Dendritic cell treated with granulocyte-macrophage colony-stimulating factor and Interleukin-4, amounts not matched to agents 40 ng/mL and 50 ng/mL, for 4 days (primary cell): ENCODE data around the gene MLC1.

Experiments
- H3K27ac Mint-ChIP-seq: one replicate; pipeline ENCODE4 v1.8.0; 2022; ENCODE audit warnings: mild to moderate bottlenecking, mixed read lengths
- H3K27me3 Mint-ChIP-seq: one replicate; pipeline ENCODE4 v1.8.0; 2022; ENCODE audit warnings: mild to moderate bottlenecking, mixed read lengths
- H3K36me3 Mint-ChIP-seq: one replicate; pipeline ENCODE4 v1.8.0; 2022; ENCODE audit warnings: low read depth, mixed read lengths
- H3K4me1 Mint-ChIP-seq: one replicate; pipeline ENCODE4 v1.8.0; 2022; ENCODE audit warnings: low read depth, mixed read lengths
- H3K4me3 Mint-ChIP-seq: one replicate; pipeline ENCODE4 v1.8.0; 2022; ENCODE audit warnings: mild to moderate bottlenecking, moderate library complexity, mixed read lengths
- H3K9me3 Mint-ChIP-seq: one replicate; pipeline ENCODE4 v1.8.0; 2022; ENCODE audit warnings: mixed read lengths
- intact Hi-C: fragments of 100-400 bp; cut with micrococcal nuclease; formaldehyde crosslinking; loops from one replicate; pipeline ENCODE4 v1.15.0; 2022

Gene MLC1

GRCh38 chr22:50114221-50115021 is 29.2 kb upstream of the MLC1 start:
- Mint-ChIP-seq H3K4me1 (peaks cover 25% of the 10 kb centered on the region), H3K9me3 (no peaks in the 10 kb centered on the region), H3K4me3 (no peak overlapping the region), H3K36me3 (no peaks in the 10 kb centered on the region), H3K27ac (no peak overlapping the region), H3K27me3 (peaks cover 14% of the 10 kb centered on the region)
- intact Hi-C loops = no loop called here

DNA sequence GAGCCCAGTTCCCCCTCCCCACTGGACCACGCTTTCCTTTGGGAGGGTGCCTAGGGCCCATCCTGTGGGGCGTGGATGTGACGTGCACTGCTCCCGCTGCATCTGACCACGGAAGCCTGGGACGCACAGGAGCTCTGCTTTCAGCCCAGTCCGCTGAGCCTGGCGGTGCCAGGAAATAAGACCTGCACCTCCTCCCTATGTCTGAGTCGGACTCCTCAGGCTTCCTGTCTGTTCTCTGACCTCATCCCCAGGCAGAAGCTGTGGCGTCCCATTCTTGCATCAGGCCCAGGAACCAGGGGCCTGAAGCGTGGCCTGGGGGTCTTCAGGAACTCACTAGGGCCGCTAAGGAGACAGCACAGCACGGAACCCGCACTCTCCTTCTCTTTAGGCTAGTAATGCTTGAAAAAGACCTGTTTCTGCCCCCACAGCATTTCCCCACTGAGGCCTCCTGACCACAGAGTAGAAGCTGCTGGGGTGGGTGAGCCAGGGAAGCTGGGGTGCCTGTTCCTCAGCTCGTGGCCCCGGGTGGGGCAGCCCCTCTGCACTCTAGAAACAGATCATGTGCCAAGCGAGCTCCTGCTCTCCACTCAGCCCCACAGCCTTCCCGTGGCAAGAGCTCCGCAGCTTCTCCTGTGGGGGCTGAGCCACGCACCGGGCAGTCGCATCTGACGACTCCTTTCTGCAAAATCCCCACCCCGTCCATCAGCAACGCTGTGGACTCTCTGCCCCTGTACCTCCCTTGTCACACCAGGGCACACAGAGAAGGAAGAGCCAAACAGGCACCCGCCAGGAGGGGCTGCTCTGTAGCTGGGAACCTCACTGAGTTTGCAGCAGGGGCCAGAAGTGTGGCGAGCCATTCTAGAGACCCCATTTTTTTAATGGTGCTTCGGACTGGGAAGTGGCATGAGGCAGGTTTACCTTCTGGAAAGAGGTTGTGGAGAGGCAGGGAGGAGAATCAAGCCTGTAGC is 27.2 kb upstream of the MLC1 start:
- Mint-ChIP-seq H3K4me3 (no peak overlapping the region), H3K36me3 (no peaks in the 10 kb centered on the region)
- intact Hi-C loops = no loop called here

GRCh38 chr22:50111056-50111455 is 25.8 kb upstream of the MLC1 start:
- H3K4me3 Mint-ChIP-seq = no peak overlapping the region
- H3K4me1 Mint-ChIP-seq = peaks cover 27% of the 10 kb centered on the region
- no peaks in the 10 kb centered on the region for H3K36me3 Mint-ChIP-seq
- no peaks in the 10 kb centered on the region for H3K9me3 Mint-ChIP-seq
- peaks cover 13% of the 10 kb centered on the region for H3K27me3 Mint-ChIP-seq
- no peak overlapping the region for H3K27ac Mint-ChIP-seq
- intact Hi-C loops = no loop called here

More for the DNA sequence above, 27.2 kb upstream of the MLC1 start:
- H3K9me3 Mint-ChIP-seq = no peaks in the 10 kb centered on the region
- no peak overlapping the region for H3K27ac Mint-ChIP-seq
- H3K27me3 Mint-ChIP-seq = peaks cover 13% of the 10 kb centered on the region
- peaks cover 25% of the 10 kb centered on the region for H3K4me1 Mint-ChIP-seq

GRCh38 chr22:50107529-50107928 is 22.3 kb upstream of the MLC1 start:
- Mint-ChIP-seq H3K9me3 (no peaks in the 10 kb centered on the region), H3K4me1 (peaks cover 34% of the 10 kb centered on the region), H3K27me3 (peaks cover 10% of the 10 kb centered on the region), H3K36me3 (no peaks in the 10 kb centered on the region), H3K4me3 (no peak overlapping the region), H3K27ac (no peak overlapping the region)
- intact Hi-C loops = no loop called here

DNA sequence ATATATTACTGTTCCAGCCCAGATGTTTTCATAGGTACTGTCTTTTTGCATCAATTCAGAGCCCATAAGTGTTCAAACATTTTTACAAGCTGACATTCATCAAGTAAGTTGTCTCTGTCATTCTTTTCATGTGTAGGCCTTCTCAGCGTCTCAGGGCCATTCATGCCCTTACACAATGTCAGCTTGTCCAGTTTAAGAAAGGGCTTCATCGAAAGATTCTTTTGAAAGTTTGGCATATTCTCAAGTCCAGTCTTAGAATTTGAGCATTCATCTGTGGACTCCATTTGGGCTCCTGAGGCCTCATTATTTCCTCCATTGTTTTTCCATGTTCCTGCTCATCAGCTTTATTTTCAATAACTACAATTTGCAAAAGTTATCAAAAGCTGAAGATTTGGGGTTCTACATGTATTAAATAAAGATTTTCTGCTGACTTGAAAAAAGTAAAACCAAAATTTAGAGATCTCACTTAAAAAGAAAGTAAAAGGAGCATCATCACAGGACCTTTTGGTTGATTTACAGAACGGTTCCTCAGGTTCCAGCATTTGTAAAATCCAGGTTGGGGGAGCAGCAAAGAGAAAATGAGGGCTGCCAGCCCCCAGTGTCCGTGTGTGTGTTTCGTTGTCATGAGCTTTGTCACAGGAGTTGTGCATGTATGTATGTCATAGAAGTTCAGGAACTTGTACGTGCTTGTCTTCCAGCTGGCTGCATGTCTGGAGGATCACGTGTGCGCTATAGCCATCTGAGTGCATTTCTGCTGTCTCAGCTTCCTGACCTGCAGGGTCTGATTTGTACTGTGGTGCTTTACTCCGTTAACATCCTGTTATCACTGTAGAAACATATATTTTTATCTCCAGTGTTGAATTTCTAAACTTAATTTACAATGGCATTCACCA is 20.2 kb upstream of the MLC1 start:
- Mint-ChIP-seq H3K27ac (no peak overlapping the region), H3K27me3 (peaks cover 2% of the 10 kb centered on the region), H3K9me3 (no peaks in the 10 kb centered on the region), H3K4me3 (peak overlapping the region; percentile 30), H3K36me3 (no peaks in the 10 kb centered on the region), H3K4me1 (peaks cover 15% of the 10 kb centered on the region)
- intact Hi-C loops = no loop called here

DNA sequence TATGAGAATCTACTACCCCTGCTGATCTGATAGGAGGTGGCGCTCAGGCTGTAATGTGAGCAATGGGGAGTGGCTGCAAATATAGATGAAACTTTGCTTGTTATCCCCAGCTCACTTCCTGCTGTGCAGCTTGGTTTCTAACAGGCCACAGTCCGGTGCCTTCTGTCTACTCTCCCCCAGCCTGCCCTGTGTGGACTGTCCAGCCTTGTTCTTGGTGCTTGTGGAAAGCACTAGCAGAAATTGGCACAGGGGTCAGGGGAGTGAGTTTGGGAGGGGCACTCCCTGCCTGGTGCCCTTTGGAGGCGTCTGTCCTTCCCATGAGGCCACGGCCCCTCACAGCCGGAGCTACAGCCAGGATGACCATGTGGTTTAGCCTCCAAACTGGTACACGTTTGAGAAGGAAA is 18.9 kb upstream of the MLC1 start:
- H3K9me3 Mint-ChIP-seq = no peaks in the 10 kb centered on the region
- peak overlapping the region; percentile 17 for H3K27ac Mint-ChIP-seq
- peaks cover 2% of the 10 kb centered on the region for H3K27me3 Mint-ChIP-seq
- peaks cover 15% of the 10 kb centered on the region for H3K4me1 Mint-ChIP-seq
- H3K4me3 Mint-ChIP-seq = no peak overlapping the region
- intact Hi-C loops = no loop called here
- H3K36me3 Mint-ChIP-seq = no peaks in the 10 kb centered on the region

DNA sequence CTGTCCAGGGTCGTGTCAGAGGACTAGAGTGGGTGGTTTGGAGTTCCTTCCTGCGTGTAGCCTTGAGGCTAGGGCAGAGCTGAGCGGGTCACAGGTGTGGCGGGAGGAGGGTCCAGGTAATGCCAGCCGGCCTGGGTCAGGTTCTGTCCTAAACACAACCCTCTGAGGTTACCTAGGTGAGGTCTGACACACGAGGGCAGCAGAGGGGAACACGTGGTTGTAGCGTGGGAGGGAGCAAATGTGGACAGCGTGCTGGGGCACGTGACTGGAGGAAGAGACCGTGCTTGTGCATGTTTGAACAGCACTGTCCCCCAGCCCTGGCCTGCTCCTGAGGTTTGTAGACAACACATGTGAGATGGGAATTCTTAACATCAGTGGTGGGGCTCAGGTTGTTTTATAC is 17.7 kb upstream of the MLC1 start:
- intact Hi-C loops = no loop called here
- Mint-ChIP-seq H3K27ac (no peak overlapping the region), H3K4me3 (no peak overlapping the region), H3K4me1 (peaks cover 15% of the 10 kb centered on the region), H3K27me3 (peaks cover 2% of the 10 kb centered on the region), H3K9me3 (no peaks in the 10 kb centered on the region), H3K36me3 (no peaks in the 10 kb centered on the region)

GRCh38 chr22:50101870-50102565 is 16.8 kb upstream of the MLC1 start:
- H3K27me3 Mint-ChIP-seq = peaks cover 2% of the 10 kb centered on the region
- no peak overlapping the region for H3K27ac Mint-ChIP-seq
- H3K4me1 Mint-ChIP-seq = peaks cover 15% of the 10 kb centered on the region
- no peaks in the 10 kb centered on the region for H3K36me3 Mint-ChIP-seq
- intact Hi-C loops = no loop called here
- H3K9me3 Mint-ChIP-seq = no peaks in the 10 kb centered on the region
- H3K4me3 Mint-ChIP-seq = no peak overlapping the region

DNA sequence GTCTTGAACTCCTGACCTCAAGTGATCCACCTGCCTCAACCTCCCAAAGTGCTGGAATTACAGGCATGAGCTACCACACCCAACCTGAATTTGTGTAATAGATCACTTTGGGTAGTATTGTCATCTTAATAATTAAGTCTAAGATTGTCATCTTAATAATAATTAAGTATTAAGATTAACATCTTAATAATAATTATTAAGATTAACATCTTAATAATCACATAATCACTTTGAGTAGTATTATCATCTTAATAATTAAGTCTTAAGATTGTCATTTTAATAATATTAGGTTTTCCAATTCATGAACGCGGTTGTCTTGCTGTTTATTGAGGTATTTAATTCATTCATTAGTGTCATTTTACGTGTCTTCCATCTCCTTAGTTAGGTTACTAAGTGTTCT is 12.8 kb upstream of the MLC1 start:
- H3K4me3 Mint-ChIP-seq = no peak overlapping the region
- no peak overlapping the region for H3K27ac Mint-ChIP-seq
- H3K27me3 Mint-ChIP-seq = peaks cover 2% of the 10 kb centered on the region
- no peaks in the 10 kb centered on the region for H3K36me3 Mint-ChIP-seq
- peaks cover 4% of the 10 kb centered on the region for H3K4me1 Mint-ChIP-seq
- no peaks in the 10 kb centered on the region for H3K9me3 Mint-ChIP-seq
- intact Hi-C loops = no loop called here

DNA sequence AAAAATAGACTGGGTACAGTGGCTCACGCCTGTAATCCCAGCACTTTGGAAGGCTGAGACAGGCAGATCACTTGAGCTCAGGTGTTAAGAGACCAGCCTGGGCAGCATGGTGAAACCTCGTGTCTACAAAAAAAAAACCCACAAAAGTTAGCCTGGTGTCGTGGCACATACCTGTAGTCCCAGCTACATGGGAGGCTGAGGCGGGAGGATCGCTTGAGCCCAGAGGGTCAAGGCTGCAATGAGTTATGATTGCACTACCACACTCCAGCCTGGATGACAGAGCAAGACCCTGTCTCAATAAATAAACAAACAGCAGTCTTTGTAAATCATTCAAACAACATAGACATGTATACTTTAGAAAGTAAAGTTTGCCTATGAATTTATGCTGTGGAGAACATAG is 7.1 kb upstream of the MLC1 start:
- Mint-ChIP-seq H3K4me1 (peaks cover 5% of the 10 kb centered on the region), H3K36me3 (peaks cover 5% of the 10 kb centered on the region), H3K27ac (no peak overlapping the region), H3K9me3 (peaks cover 17% of the 10 kb centered on the region), H3K27me3 (peaks cover 5% of the 10 kb centered on the region), H3K4me3 (no peak overlapping the region)
- intact Hi-C loops = no loop called here

DNA sequence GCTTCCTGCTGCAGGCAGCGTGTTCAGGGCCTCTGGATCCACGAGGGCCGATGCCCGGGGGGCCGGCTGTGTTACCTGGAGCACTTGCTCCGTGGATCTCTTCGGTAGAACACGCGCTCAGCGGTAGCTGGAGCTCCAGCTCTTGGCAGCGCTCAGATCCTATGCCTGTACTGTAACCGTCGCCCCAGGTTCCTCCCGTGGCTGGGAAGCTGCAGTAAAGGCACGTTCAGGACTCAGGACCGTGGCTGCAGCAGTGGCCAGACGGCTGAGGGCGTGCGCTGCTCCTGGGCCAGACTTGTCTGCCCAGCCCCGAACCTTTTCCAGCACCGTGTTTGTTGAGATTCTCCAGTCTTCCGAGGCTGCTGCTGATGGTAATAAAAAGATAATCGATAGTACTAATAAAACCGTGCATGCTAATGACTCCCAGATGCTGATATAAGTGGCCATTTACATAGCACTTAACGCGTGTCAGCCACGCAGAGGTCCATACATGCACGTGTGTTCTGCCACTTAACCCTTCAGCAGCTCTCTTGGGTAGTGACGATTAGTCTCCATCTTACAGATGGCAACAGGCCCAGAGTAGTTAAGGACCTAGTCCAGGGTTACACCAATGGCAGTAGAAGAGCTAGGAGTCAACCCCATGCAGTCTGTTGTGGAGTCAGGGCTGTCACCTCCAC is 6.0 kb upstream of the MLC1 start:
- intact Hi-C loops = no loop called here
- peaks cover 13% of the 10 kb centered on the region for H3K36me3 Mint-ChIP-seq
- no peak overlapping the region for H3K4me3 Mint-ChIP-seq
- H3K9me3 Mint-ChIP-seq = peaks cover 17% of the 10 kb centered on the region
- H3K27ac Mint-ChIP-seq = no peak overlapping the region
- H3K4me1 Mint-ChIP-seq = peaks cover 5% of the 10 kb centered on the region
- peaks cover 8% of the 10 kb centered on the region for H3K27me3 Mint-ChIP-seq

DNA sequence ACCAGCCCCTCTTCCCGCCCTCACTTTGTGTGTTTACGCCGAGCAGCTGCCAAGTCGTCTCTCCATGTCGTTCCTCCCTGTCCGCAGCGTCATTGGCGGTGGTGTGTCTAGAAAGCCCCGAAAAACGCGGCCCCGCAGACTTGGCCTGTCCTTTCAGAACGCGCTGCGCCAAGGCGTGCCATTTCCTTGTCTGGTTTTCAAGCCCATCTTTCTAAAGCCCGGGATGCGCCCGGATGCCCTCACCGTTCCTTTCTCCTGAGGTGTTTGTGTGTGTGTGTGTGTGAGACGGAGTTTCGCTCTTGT is 5.1 kb upstream of the MLC1 start:
- Mint-ChIP-seq H3K36me3 (peaks cover 13% of the 10 kb centered on the region), H3K4me3 (no peak overlapping the region), H3K9me3 (peaks cover 17% of the 10 kb centered on the region), H3K27me3 (peaks cover 8% of the 10 kb centered on the region), H3K4me1 (peaks cover 5% of the 10 kb centered on the region), H3K27ac (no peak overlapping the region)
- intact Hi-C loops = no loop called here
